Activated B cell treated with CpG ODN at 0.5 μM for 24 hours (primary cell): ENCODE data around the gene PCDHA3. TPM values are rescaled to one million over a fixed set of nuclear protein-coding genes. Genes with fewer than 3 reads are reported as not detected.
"Not testable (repeated sequence)": the region's sequence is repeated elsewhere in the genome, so short reads cannot be mapped to it uniquely, and the experiment has no call there.

ENCODE experiments used
- ATAC-seq: fragments of 200-7000 bp; cut with Tn5 transposase; one replicate; pipeline ENCODE4 v1.10.0; 2021; ENCODE audit warnings: low read depth, mild to moderate bottlenecking, moderate library complexity
- CTCF ChIA-PET: fragments of 350-600 bp; sonication (Branson Sonifier 250); formaldehyde crosslinking; loops from one replicate; lab custom pipeline; 2021; ENCODE audit warnings: antibody characterized with exemption; lab: Charles Lee
- POLR2A ChIA-PET: fragments of 350-600 bp; sonication (Branson Sonifier 250); formaldehyde crosslinking; loops from one replicate; lab custom pipeline; 2021; ENCODE audit warnings: antibody characterized with exemption; lab: Charles Lee
- DNase-seq: peaks from one replicate; pipeline ENCODE4 v3.0.0; 2022
- H3K27ac Mint-ChIP-seq: one replicate; pipeline ENCODE4 v1.8.0; 2020; ENCODE audit warnings: mixed read lengths
- H3K27me3 Mint-ChIP-seq: one replicate; pipeline ENCODE4 v1.8.0; 2021; ENCODE audit warnings: mixed read lengths
- H3K36me3 Mint-ChIP-seq: one replicate; pipeline ENCODE4 v1.8.0; 2021; ENCODE audit warnings: low read depth, mixed read lengths
- H3K4me1 Mint-ChIP-seq: one replicate; pipeline ENCODE4 v1.8.0; 2021; ENCODE audit warnings: mixed read lengths
- H3K4me3 Mint-ChIP-seq: one replicate; pipeline ENCODE4 v1.8.0; 2020; ENCODE audit warnings: mild to moderate bottlenecking, mixed read lengths
- H3K9me3 Mint-ChIP-seq: one replicate; pipeline ENCODE4 v1.8.0; 2020; ENCODE audit warnings: mixed read lengths
- intact Hi-C: fragments of 100-400 bp; cut with micrococcal nuclease; formaldehyde crosslinking; loops from one replicate; pipeline ENCODE4 v1.15.1; 2024
- total RNA-seq: library from RNA; stranded (reverse); gene quantifications from 2 replicates; pipeline ENCODE4 v1.2.3, GENCODE V29; 2022
- TF ChIP-seq, protein P1 (sequence below): fragments of 200-600 bp; IDR thresholded peaks from one replicate; pipeline ENCODE4 v1.8.0; 2022; ENCODE audit warnings: antibody characterized with exemption, mild to moderate bottlenecking

The PCDHA3 gene
- total RNA-seq, 1 donor from 2014 or later, result not detected

DNA sequence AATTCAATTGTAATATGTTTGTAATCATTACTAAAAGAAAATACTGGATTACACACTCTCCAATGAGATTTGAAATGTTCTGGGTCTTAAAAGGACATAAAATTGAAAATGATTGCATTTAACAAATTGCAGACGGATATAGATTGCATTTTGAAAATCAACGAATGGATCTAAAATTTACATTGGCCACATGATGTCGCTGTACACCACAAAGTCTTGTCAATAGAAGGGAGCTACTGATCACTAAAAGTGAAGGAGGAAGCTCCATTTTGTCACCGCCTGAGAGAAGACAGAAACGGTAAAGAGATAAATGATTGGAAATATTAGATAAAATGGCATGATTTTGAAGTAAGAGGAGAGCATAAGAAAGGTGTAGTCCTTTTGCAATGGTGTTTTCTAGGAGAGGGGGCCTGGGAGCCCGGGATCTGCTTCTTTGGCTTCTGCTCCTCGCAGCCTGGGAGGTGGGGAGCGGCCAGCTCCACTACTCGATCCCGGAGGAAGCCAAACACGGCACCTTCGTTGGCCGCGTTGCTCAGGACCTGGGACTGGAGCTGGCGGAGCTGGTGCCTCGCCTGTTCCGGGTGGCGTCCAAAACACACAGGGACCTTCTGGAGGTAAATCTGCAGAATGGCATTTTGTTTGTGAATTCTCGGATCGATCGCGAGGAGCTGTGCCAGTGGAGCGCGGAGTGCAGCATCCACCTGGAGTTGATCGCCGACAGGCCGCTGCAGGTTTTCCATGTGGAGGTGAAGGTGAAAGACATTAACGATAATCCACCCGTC is 14.8 kb upstream of the PCDHA3 start, which contains the start of gene PCDHA1:
Gene PCDHA1, plus strand, starts transcription at position 236 of the 782 bp plus-strand sequence.
- Mint-ChIP-seq H3K27me3 (peaks cover 12% of the 10 kb centered on the region), H3K36me3 (peaks cover 8% of the 10 kb centered on the region), H3K4me3 (no peak within 1 kb of the TSS), H3K4me1 (no peaks in the 10 kb centered on the region), H3K27ac (no peak within 1 kb of the TSS), H3K9me3 (peaks cover 28% of the 10 kb centered on the region)
- ChIA-PET POLR2A (no interaction called here), CTCF (no interaction called here)
- no peak for DNase-seq
- no peak for ATAC-seq
- TF ChIP-seq, protein P1, sequence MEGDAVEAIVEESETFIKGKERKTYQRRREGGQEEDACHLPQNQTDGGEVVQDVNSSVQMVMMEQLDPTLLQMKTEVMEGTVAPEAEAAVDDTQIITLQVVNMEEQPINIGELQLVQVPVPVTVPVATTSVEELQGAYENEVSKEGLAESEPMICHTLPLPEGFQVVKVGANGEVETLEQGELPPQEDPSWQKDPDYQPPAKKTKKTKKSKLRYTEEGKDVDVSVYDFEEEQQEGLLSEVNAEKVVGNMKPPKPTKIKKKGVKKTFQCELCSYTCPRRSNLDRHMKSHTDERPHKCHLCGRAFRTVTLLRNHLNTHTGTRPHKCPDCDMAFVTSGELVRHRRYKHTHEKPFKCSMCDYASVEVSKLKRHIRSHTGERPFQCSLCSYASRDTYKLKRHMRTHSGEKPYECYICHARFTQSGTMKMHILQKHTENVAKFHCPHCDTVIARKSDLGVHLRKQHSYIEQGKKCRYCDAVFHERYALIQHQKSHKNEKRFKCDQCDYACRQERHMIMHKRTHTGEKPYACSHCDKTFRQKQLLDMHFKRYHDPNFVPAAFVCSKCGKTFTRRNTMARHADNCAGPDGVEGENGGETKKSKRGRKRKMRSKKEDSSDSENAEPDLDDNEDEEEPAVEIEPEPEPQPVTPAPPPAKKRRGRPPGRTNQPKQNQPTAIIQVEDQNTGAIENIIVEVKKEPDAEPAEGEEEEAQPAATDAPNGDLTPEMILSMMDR, result no peak
- intact Hi-C loops, result no loop called here

DNA sequence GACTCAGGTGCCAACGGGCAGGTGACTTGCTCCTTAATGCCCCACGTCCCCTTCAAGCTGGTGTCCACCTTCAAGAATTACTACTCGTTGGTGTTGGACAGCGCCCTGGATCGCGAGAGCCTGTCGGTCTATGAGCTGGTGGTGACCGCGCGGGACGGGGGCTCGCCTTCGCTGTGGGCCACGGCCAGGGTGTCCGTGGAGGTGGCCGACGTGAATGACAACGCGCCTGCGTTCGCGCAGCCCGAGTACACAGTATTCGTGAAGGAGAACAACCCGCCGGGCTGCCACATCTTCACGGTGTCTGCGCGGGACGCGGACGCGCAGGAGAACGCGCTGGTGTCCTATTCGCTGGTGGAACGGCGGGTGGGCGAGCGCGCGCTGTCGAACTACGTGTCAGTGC is 13.4 kb upstream of the PCDHA3 start:
- H3K4me1 Mint-ChIP-seq, CTCF ChIA-PET, H3K36me3 Mint-ChIP-seq, H3K4me3 Mint-ChIP-seq, intact Hi-C loops, DNase-seq, ATAC-seq, H3K27ac Mint-ChIP-seq, POLR2A ChIA-PET: not testable (repeated sequence)
- Mint-ChIP-seq H3K27me3 (peaks cover 16% of the 10 kb centered on the region), H3K9me3 (peaks cover 30% of the 10 kb centered on the region)

DNA sequence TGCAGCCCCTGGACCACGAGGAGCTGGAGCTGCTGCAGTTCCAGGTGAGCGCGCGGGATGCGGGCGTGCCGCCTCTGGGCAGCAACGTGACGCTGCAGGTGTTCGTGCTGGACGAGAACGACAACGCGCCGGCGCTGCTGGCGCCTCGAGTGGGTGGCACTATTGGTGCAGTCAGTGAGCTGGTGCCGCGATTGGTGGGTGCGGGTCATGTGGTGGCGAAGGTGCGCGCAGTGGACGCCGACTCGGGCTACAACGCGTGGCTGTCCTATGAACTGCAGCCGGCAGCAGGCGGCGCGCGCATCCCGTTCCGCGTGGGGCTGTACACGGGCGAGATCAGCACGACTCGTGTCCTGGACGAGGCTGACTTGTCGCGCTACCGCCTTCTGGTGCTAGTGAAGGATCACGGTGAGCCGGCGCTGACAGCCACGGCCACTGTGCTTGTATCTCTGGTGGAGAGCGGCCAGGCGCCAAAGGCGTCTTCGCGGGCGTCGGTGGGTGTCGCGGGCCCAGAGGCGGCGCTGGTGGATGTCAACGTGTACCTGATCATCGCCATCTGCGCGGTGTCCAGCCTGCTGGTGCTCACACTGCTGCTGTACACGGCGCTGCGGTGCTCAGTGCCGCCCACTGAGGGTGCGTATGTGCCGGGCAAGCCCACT is 12.9 kb upstream of the PCDHA3 start:
- POLR2A ChIA-PET, result not testable (repeated sequence)

DNA sequence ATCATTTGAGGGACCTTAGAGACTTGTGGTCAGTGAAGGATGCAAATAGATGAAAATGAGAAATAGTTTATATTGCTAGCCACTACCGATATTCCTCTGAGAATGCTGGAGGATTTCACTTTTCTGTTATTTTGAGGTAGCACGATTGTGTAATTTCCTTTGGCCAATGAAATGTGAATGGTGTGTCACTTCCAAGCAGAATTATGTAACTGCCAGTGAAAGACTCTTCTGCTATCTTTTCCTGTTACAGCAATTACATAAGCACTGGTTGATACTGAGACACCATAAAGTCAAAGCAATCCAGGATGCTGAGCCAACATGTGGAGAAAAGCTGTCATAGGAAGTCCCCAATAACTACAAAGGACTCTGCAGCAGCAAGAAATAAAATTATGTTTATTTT is 9.8 kb upstream of the PCDHA3 start:
- POLR2A ChIA-PET, result no interaction called here
- TF ChIP-seq, protein P1, result no peak
- intact Hi-C loops, result no loop called here
- H3K27me3 Mint-ChIP-seq, result peaks cover 21% of the 10 kb centered on the region
- DNase-seq (no peak), ATAC-seq (no peak)
- H3K4me1 Mint-ChIP-seq, result no peaks in the 10 kb centered on the region
- H3K27ac Mint-ChIP-seq, result no peak overlapping the region
- peaks cover 5% of the 10 kb centered on the region for H3K36me3 Mint-ChIP-seq
- H3K4me3 Mint-ChIP-seq, result no peak overlapping the region
- peaks cover 27% of the 10 kb centered on the region for H3K9me3 Mint-ChIP-seq
- CTCF ChIA-PET, result no interaction called here

More for the DNA sequence above, 12.9 kb upstream of the PCDHA3 start:
- Mint-ChIP-seq H3K27me3 (peaks cover 19% of the 10 kb centered on the region), H3K9me3 (peaks cover 33% of the 10 kb centered on the region)
- H3K4me1 Mint-ChIP-seq, intact Hi-C loops, H3K36me3 Mint-ChIP-seq, H3K27ac Mint-ChIP-seq, ATAC-seq, H3K4me3 Mint-ChIP-seq, DNase-seq, CTCF ChIA-PET: not testable (repeated sequence)

DNA sequence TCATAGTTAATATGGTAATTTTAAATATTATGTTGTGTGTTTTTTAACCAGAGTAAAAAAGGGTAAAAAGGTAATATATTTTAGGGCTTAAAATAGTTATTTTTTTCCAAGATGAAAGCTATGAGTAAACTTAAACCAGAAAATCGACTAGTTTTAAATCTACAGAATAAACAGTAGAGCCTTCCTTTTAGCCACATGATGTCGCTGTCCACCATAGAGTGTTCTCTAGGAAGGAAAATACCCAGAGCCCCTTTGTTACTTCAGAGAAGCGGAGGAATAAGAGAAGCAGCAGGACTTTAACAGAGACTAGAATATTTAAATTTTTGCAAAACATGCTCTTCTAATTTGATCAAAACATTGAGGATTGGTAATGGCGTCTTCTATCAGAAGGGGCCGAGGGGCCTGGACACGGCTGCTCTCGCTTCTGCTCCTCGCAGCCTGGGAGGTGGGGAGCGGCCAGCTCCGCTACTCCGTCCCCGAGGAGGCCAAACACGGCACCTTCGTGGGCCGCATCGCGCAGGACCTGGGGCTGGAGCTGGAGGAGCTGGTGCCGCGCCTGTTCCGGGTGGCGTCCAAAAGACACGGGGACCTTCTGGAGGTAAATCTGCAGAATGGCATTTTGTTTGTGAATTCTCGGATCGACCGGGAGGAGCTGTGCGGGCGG is 6.1 kb upstream of the PCDHA3 start, which contains the start of gene PCDHA2:
Gene PCDHA2, plus strand, starts transcription at position 258 of the 664 bp plus-strand sequence.
- ChIA-PET CTCF (no interaction called here), POLR2A (no interaction called here)
- H3K4me3 Mint-ChIP-seq, result no peak within 1 kb of the TSS
- H3K4me1 Mint-ChIP-seq, result no peaks in the 10 kb centered on the region
- H3K9me3 Mint-ChIP-seq, result peaks cover 26% of the 10 kb centered on the region
- no peak within 1 kb of the TSS for H3K27ac Mint-ChIP-seq
- H3K27me3 Mint-ChIP-seq, result peaks cover 12% of the 10 kb centered on the region
- ATAC-seq (no peak), DNase-seq (no peak)
- TF ChIP-seq, protein P1, result no peak
- peaks cover 2% of the 10 kb centered on the region for H3K36me3 Mint-ChIP-seq
- intact Hi-C loops, result no loop called here

DNA sequence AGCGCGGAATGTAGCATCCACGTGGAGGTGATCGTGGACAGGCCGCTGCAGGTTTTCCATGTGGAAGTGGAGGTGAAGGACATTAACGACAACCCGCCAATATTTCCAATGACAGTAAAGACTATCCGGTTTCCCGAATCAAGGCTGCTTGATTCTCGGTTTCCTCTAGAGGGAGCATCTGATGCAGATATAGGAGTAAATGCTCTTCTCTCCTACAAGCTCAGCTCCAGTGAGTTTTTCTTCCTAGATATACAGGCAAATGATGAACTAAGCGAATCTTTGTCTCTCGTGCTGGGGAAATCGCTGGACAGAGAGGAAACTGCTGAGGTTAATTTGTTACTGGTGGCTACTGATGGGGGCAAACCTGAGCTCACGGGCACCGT is 5.6 kb upstream of the PCDHA3 start:
- Mint-ChIP-seq H3K4me3 (no peak overlapping the region), H3K27ac (no peak overlapping the region), H3K27me3 (peaks cover 12% of the 10 kb centered on the region), H3K9me3 (peaks cover 28% of the 10 kb centered on the region), H3K36me3 (peaks cover 2% of the 10 kb centered on the region), H3K4me1 (no peaks in the 10 kb centered on the region)
- ChIA-PET POLR2A (no interaction called here), CTCF (no interaction called here)
- DNase-seq, result no peak
- ATAC-seq, result no peak
- TF ChIP-seq, protein P1, result no peak
- intact Hi-C loops, result no loop called here

DNA sequence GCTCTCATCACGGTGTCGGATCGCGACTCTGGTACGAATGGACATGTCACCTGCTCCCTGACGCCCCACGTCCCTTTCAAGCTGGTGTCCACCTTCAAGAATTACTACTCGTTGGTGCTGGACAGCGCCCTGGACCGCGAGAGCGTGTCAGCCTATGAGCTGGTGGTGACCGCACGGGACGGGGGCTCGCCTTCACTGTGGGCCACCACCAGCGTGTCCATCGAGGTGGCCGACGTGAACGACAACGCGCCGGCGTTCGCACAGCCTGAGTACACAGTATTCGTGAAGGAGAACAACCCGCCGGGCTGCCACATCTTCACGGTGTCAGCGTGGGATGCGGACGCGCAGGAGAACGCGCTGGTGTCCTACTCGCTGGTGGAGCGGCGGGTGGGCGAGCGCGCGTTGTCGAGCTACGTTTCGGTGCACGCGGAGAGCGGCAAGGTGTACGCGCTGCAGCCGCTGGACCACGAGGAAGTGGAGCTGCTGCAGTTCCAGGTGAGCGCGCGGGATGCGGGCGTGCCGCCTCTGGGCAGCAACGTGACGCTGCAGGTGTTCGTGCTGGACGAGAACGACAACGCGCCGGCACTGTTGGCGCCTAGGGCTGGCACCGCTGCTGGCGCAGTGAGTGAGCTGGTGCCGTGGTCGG is 4.7 kb upstream of the PCDHA3 start:
- H3K4me1 Mint-ChIP-seq, DNase-seq, H3K4me3 Mint-ChIP-seq, CTCF ChIA-PET, H3K27me3 Mint-ChIP-seq, POLR2A ChIA-PET, ATAC-seq, H3K36me3 Mint-ChIP-seq, H3K27ac Mint-ChIP-seq, intact Hi-C loops: not testable (repeated sequence)
- peaks cover 29% of the 10 kb centered on the region for H3K9me3 Mint-ChIP-seq
